Loucy (cell line): Measurements from ENCODE around the gene OXA1L.

Experiments used
- H2AFZ ChIP-seq: fragments of 200-600 bp; sonication (generic); 2 replicates; pipeline ENCODE4 v1.6.0; 2016; ENCODE audit warnings: antibody characterized with exemption, mild to moderate bottlenecking, low read length, moderate library complexity
- H3F3A ChIP-seq: fragments of 200-600 bp; 2 replicates; pipeline ENCODE4 v1.6.0; 2016; ENCODE audit warnings: antibody characterized with exemption, low read depth, mild to moderate bottlenecking
- H3K27me3 ChIP-seq: fragments of 200-600 bp; sonication (generic); 2 replicates; pipeline ENCODE4 v1.6.1; 2014; ENCODE audit warnings: low read length, mild to moderate bottlenecking; ENCODE audit not compliant: insufficient read depth, poor library complexity, severe bottlenecking
- H3K36me3 ChIP-seq: fragments of 200-600 bp; sonication (generic); 2 replicates; pipeline ENCODE4 v1.6.1; 2016; ENCODE audit warnings: low read length; ENCODE audit not compliant: insufficient read depth
- H3K4me1 ChIP-seq: fragments of 200-600 bp; sonication (generic); 2 replicates; pipeline ENCODE4 v1.5.1; 2014; ENCODE audit warnings: low read length, mild to moderate bottlenecking; ENCODE audit not compliant: insufficient read depth, poor library complexity, severe bottlenecking
- H3K4me2 ChIP-seq: fragments of 200-600 bp; sonication (generic); 2 replicates; pipeline ENCODE4 v1.6.0; 2014; ENCODE audit warnings: antibody characterized with exemption, low read length, low read depth, mild to moderate bottlenecking; ENCODE audit not compliant: poor library complexity, severe bottlenecking
- H3K4me3 ChIP-seq: fragments of 200-600 bp; sonication (generic); 2 replicates; pipeline ENCODE4 v1.5.1; 2014; ENCODE audit warnings: low read length, mild to moderate bottlenecking, mixed read lengths; ENCODE audit not compliant: poor library complexity, severe bottlenecking
- H3K79me2 ChIP-seq: fragments of 200-600 bp; sonication (generic); 2 replicates; pipeline ENCODE4 v1.6.1; 2014; ENCODE audit warnings: low read length; ENCODE audit not compliant: insufficient read depth
- H3K9ac ChIP-seq: fragments of 200-600 bp; sonication (generic); 2 replicates; pipeline ENCODE4 v1.6.0; 2014; ENCODE audit warnings: mild to moderate bottlenecking, low read depth, low read length, moderate library complexity; ENCODE audit not compliant: poor library complexity, severe bottlenecking
- H3K9me2 ChIP-seq: fragments of 200-600 bp; sonication (generic); replicated peaks from 2 replicates; pipeline ENCODE4 v1.6.1; 2016; ENCODE audit warnings: low read depth, low read length, mixed read lengths
- H3K9me3 ChIP-seq: fragments of 200-600 bp; sonication (generic); 2 replicates; pipeline ENCODE4 v1.6.1; 2014; ENCODE audit warnings: mild to moderate bottlenecking, antibody characterized with exemption, low read length, low read depth; ENCODE audit not compliant: insufficient read depth
- H4K20me1 ChIP-seq: fragments of 200-600 bp; sonication (generic); 2 replicates; pipeline ENCODE4 v1.6.0; 2014; ENCODE audit warnings: antibody characterized with exemption, low read length, mild to moderate bottlenecking; ENCODE audit not compliant: insufficient read depth, poor library complexity, severe bottlenecking
- CTCF ChIP-seq: fragments of 200-600 bp; sonication (generic); conservative IDR thresholded peaks from 2 replicates; pipeline ENCODE4 v1.5.1; 2014; ENCODE audit warnings: mild to moderate bottlenecking, antibody characterized with exemption, low read length
- EZH2phosphoT487 ChIP-seq: fragments of 200-600 bp; IDR thresholded peaks from 2 replicates; pipeline ENCODE4 v1.6.1; 2018; ENCODE audit warnings: antibody characterized with exemption, mild to moderate bottlenecking, moderate library complexity, borderline replicate concordance

Gene OXA1L

GRCh38 chr14:22812744-22813143, 46.3 kb downstream of the OXA1L start:
- Histone ChIP-seq H3K9ac (no peak overlapping the region), H3K9me3 (no peaks in the 10 kb centered on the region), H3K4me3 (no peak overlapping the region), H3K4me1 (peaks cover 9% of the 10 kb centered on the region), H3K27me3 (no peaks in the 10 kb centered on the region), H3K79me2 (no peaks in the 10 kb centered on the region), H3K4me2 (no peak overlapping the region), H3K36me3 (no peaks in the 10 kb centered on the region), H3F3A (no peaks in the 10 kb centered on the region), H4K20me1 (no peaks in the 10 kb centered on the region), H3K9me2 (no peaks in the 10 kb centered on the region), H2AFZ (no peak overlapping the region)
- no peak for TF ChIP-seq CTCF
- TF ChIP-seq EZH2phosphoT487 = no peak

GRCh38 chr14:22813145-22813544, 46.7 kb downstream of the OXA1L start:
- H3K79me2 ChIP-seq = no peaks in the 10 kb centered on the region
- no peaks in the 10 kb centered on the region for H3F3A ChIP-seq
- no peak overlapping the region for H3K9ac ChIP-seq
- H3K9me2 ChIP-seq = no peaks in the 10 kb centered on the region
- H3K9me3 ChIP-seq = no peaks in the 10 kb centered on the region
- H3K4me2 ChIP-seq = no peak overlapping the region
- H4K20me1 ChIP-seq = no peaks in the 10 kb centered on the region
- H2AFZ ChIP-seq = no peak overlapping the region
- no peak overlapping the region for H3K4me3 ChIP-seq
- H3K27me3 ChIP-seq = no peaks in the 10 kb centered on the region
- no peaks in the 10 kb centered on the region for H3K36me3 ChIP-seq
- TF ChIP-seq EZH2phosphoT487 = no peak
- TF ChIP-seq CTCF = no peak
- H3K4me1 ChIP-seq = peaks cover 9% of the 10 kb centered on the region

- Histone ChIP-seq H3K4me2 (no peak overlapping the region), H3F3A (no peaks in the 10 kb centered on the region), H3K36me3 (no peaks in the 10 kb centered on the region), H3K9ac (no peak overlapping the region), H3K27me3 (no peaks in the 10 kb centered on the region), H3K79me2 (no peaks in the 10 kb centered on the region), H3K9me2 (no peaks in the 10 kb centered on the region), H3K9me3 (no peaks in the 10 kb centered on the region), H3K4me3 (no peak overlapping the region), H2AFZ (no peak overlapping the region), H4K20me1 (no peaks in the 10 kb centered on the region), H3K4me1 (peaks cover 9% of the 10 kb centered on the region)
- TF ChIP-seq CTCF (no peak), EZH2phosphoT487 (no peak)
These were observed 47.9 kb downstream of the OXA1L start for GRCh38 chr14:22814373-22814772.
